AG08396 (cell line): ENCODE results near the gene AARSD1.
A peak's percentile ranks its signal among the peaks of the same experiment; 100 is the strongest.
"Not testable (repeated sequence)": the region's sequence is repeated elsewhere in the genome, so short reads cannot be mapped to it uniquely, and the experiment has no call there.

ENCODE experiments used
- DNase-seq: peaks from one replicate; pipeline ENCODE4 v3.0.0; 2012; ENCODE audit warnings: low spot score, mixed read lengths

Gene AARSD1

GRCh38 chr17:42964161-42964932 is at the start of gene AARSD1:
AARSD1 (minus strand) TSS chr17:42964454; CDS start chr17:42964440, 14 bp downstream.
- peak; percentile 90 for DNase-seq

- no peak for DNase-seq
Observed at GRCh38 chr17:43013296-43013695, 49.0 kb upstream of the AARSD1 start.

GRCh38 chr17:43011728-43012472 is 47.6 kb upstream of the AARSD1 start:
- no peak for DNase-seq

- DNase-seq, result no peak
Observed at GRCh38 chr17:43010667-43011308, 46.5 kb upstream of the AARSD1 start.

GRCh38 chr17:43006639-43007551 is 42.6 kb upstream of the AARSD1 start, which contains the start of gene IFI35:
IFI35 (plus strand) TSS chr17:43006784; CDS start chr17:43006948, 164 bp downstream.
- DNase-seq, result peak; percentile 79

- DNase-seq, result no peak
Observed at GRCh38 chr17:43003542-43004172, 39.4 kb upstream of the AARSD1 start.

- DNase-seq, result not testable (repeated sequence)
Observed at GRCh38 chr17:43000894-43001293, 36.6 kb upstream of the AARSD1 start.

GRCh38 chr17:42999003-42999525 is 34.8 kb upstream of the AARSD1 start:
- no peak for DNase-seq

GRCh38 chr17:42997984-42998938 is 34.0 kb upstream of the AARSD1 start, which contains the start of gene RPL27:
RPL27 (plus strand) TSS chr17:42998419; CDS start chr17:42998751, 332 bp downstream.
- peak; percentile 94 for DNase-seq

- DNase-seq, result no peak
Observed at GRCh38 chr17:42997390-42997983, 33.2 kb upstream of the AARSD1 start.

- not testable (repeated sequence) for DNase-seq
Observed at GRCh38 chr17:42993913-42994312, 29.7 kb upstream of the AARSD1 start.

- DNase-seq, result no peak
Observed at GRCh38 chr17:42992872-42993271, 28.6 kb upstream of the AARSD1 start.

- DNase-seq, result no peak
Observed at GRCh38 chr17:42991471-42991870, 27.2 kb upstream of the AARSD1 start.

- DNase-seq, result no peak
Observed at GRCh38 chr17:42989726-42990652, 25.7 kb upstream of the AARSD1 start.

GRCh38 chr17:42989141-42989540 is 24.9 kb upstream of the AARSD1 start:
- DNase-seq, result no peak

GRCh38 chr17:42985225-42985624 is 21.0 kb upstream of the AARSD1 start:
- DNase-seq, result no peak

- no peak for DNase-seq
Observed at GRCh38 chr17:42982266-42982665, 18.0 kb upstream of the AARSD1 start.
